Stromal cell of bone marrow (primary cell): ENCODE measurements around the gene CHPF.

Source experiments
- DNase-seq: peaks from one replicate; pipeline ENCODE4 v3.0.0-alpha.2; 2012; ENCODE audit warnings: low read depth

CHPF gene

GRCh38 chr2:219496247-219496824 is 47.3 kb downstream of the CHPF start:
- DNase-seq, result no peak

- DNase-seq, result peak; percentile 47
These were observed 48.0 kb downstream of the CHPF start for GRCh38 chr2:219495531-219496122.

DNA sequence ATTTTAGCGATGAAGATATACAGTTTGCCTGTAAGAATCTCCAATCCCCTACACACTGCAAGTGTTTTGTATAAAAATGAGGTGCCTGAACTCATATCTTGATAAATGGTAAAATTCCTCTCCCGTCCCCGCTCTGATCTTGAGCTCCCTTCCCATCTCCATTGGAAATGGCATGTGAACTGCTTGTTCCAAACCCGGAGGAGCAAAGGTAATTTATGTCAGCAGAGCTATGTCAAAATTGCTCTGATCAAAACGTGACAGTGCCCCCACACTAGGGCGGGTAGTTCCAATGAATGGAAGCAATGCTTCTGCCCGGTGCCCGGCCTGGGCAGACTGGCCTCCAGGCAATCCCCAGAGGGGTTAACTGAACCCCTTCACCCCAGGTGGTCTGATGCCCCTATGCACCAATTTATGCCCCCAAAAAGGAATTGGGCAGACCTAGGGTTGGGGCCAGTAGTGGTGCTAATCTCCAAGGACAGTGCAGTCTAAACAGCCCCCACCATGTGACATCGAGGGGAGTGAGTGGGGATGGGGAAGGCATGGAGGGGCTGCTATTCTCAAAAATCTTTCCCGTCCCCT is 48.6 kb downstream of the CHPF start:
- no peak for DNase-seq

- DNase-seq, result no peak
These were observed 50.5 kb downstream of the CHPF start for GRCh38 chr2:219493086-219493485.

- DNase-seq, result no peak
These were observed 51.0 kb downstream of the CHPF start for GRCh38 chr2:219492575-219492974.

DNA sequence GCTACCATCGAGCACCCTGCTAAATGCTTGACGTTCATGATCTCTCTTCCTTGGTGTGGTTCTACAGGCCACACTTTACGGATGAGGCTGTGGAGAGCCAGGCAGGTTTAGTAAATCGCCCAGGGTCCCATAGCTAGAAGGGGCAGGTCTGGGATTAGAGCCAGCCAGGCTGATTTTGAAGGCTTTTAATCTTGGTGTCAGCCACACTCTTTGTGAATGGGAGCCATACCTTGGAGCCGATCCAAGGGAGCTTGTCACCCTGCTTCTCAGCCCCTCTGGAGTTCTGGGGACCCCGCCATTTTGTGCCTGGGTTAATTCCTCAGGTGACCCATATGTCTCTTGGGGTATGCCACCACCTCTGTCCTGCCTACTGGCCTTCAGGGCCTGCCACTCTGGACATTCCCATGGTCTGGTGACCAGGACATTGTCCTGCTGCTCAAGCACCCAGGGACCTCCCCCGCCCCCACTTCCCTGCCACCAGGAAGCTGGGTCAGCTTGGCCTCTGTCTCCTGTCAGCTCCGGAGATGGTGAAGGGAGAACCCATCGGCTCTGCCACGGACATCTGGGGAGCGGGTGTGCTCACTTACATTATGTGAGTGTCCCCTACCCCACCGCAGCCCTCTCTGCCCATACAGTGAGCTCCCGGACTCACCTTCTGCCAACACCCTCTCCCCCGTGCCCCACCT is 52.2 kb downstream of the CHPF start:
- no peak for DNase-seq

DNA sequence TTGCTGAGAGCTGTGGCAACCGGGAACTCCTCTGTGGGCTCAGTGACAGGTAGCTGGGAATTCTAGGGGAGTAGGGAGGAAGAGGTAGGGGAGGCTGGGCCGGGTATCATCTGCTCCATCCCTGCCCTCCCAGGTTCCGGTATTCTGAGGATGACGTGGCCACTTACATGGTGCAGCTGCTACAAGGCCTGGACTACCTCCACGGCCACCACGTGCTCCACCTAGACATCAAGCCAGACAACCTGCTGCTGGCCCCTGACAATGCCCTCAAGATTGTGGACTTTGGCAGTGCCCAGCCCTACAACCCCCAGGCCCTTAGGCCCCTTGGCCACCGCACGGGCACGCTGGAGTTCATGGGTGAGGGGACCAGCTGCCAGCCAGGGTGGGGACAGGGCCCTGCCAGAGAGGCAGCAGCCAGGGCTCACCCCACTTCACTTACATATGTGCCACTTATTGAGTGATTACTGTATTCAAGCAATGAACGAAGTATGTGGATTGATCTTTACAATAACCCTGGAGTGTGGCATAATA is 52.9 kb downstream of the CHPF start:
- DNase-seq, result no peak

- DNase-seq, result no peak
These were observed 53.4 kb downstream of the CHPF start for GRCh38 chr2:219490186-219490585.

DNA sequence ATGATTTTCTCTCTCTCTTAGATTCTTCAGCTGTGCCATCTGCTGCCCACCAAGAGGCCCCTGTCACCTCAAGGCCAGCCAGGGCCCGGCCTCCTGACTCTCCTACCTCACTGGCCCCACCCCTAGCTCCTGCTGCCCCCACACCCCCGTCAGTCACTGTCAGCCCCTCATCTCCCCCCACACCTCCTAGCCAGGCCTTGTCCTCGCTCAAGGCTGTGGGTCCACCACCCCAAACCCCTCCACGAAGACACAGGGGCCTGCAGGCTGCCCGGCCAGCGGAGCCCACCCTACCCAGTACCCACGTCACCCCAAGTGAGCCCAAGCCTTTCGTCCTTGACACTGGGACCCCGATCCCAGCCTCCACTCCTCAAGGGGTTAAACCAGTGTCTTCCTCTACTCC is 54.3 kb downstream of the CHPF start:
- no peak for DNase-seq
